ENCODE results near the gene ETS2. TPM values are rescaled to one million over a fixed set of nuclear protein-coding genes. Genes with fewer than 3 reads are reported as not detected.

ETS2 gene
- total RNA-seq, 1 experiment from 2014 or later, result 35.3 TPM

- TF ChIP-seq CTCF (conservative IDR thresholded peaks at IDR 0.05), result no peak
Observed at GRCh38 chr21:38780879-38781278, 24.9 kb upstream of the ETS2 start.

More at GRCh38 chr21:38780879-38781278, 24.9 kb upstream of the ETS2 start:
- H3K4me1 Mint-ChIP-seq, result peaks cover 5% of the 10 kb centered on the region in 2 experiments; a peak in 3 of 4 replicates
- Histone ChIP-seq H4K5ac (ENCODE audit: insufficient read length, low read depth, low read length) (no peak overlapping the region), H2BK12ac (ENCODE audit: insufficient read length, low read depth, low read length) (no peak overlapping the region), H4K20me1 (ENCODE audit: control insufficient read depth, insufficient read depth, insufficient read length) (no peaks in the 10 kb centered on the region), H3K4me1 (ENCODE audit: insufficient read depth, low read length) (no peaks in the 10 kb centered on the region), H3K4me2 (ENCODE audit: insufficient read depth, insufficient read length, low read length) (no peak overlapping the region), H3K27ac (ENCODE audit: insufficient read length, low read depth, low read length) (no peak overlapping the region), H4K91ac (ENCODE audit: insufficient read length, low read depth, low read length) (no peak overlapping the region), H3K27me3 (ENCODE audit: insufficient read depth, low read length) (no peaks in the 10 kb centered on the region), H2AK5ac (ENCODE audit: insufficient read length, low read length) (no peak overlapping the region), H2BK5ac (ENCODE audit: insufficient read length, low read length) (no peak overlapping the region), H2AFZ (ENCODE audit: low read length) (no peak overlapping the region), H3K18ac (ENCODE audit: insufficient read length, low read depth, low read length) (no peak overlapping the region), H3K9me3 (ENCODE audit: control insufficient read depth, low read depth, low read length) (peaks cover 5% of the 10 kb centered on the region), H3K23me2 (ENCODE audit: insufficient read length, low read depth, low read length, poor library complexity, severe bottlenecking) (no peaks in the 10 kb centered on the region), H2BK20ac (ENCODE audit: low read depth, low read length, poor library complexity, severe bottlenecking) (no peak overlapping the region), H3K23ac (ENCODE audit: insufficient read length, low read depth, low read length) (no peak overlapping the region), H3K79me1 (ENCODE audit: insufficient read depth, low read depth, low read length, poor library complexity, severe bottlenecking) (no peaks in the 10 kb centered on the region), H4K8ac (replicated peaks; ENCODE audit: insufficient read length, low read depth, low read length) (no peak overlapping the region), H3K9ac (ENCODE audit: extremely low read depth, insufficient read length, low read length) (no peak overlapping the region), H2BK120ac (ENCODE audit: low read depth, low read length, poor library complexity, severe bottlenecking) (no peak overlapping the region), H3K4ac (ENCODE audit: low read depth, low read length) (no peak overlapping the region), H3K14ac (ENCODE audit: insufficient read depth, low read length) (no peak overlapping the region), H3K56ac (ENCODE audit: insufficient read length, low read depth, low read length) (no peak overlapping the region), H3T11ph (ENCODE audit: low read length) (no peak overlapping the region), H3K79me2 (ENCODE audit: insufficient read depth, low read length) (no peaks in the 10 kb centered on the region), H2BK15ac (ENCODE audit: low read depth, low read length) (no peak overlapping the region)
- no peak for DNase-seq
- H3K36me3 Mint-ChIP-seq (ENCODE audit: insufficient read depth in 1 of 3, low read depth in 3 of 3), result peaks cover 10 to 29% (median 14%) of the 10 kb centered on the region in 3 experiments
- no peak overlapping the region for H3K4me3 Mint-ChIP-seq
- peaks cover 37 to 42% of the 10 kb centered on the region in 2 experiments for H3K9me3 Mint-ChIP-seq
- WGBS (ENCODE audit: extremely low coverage, insufficient read length, low lambda C conversion rate), result no CpG with 5 or more reads among the region's 2 CpGs
- no peak overlapping the region for H3K27ac Mint-ChIP-seq
- H3K27me3 Mint-ChIP-seq (ENCODE audit: low read depth), result peaks cover 9% of the 10 kb centered on the region

All from H9 (cell line).